Measurements from ENCODE around the gene STAB2.

The STAB2 gene

GRCh38 chr12:103780992-103781391 lies 193.9 kb downstream of the STAB2 start:
- Mint-ChIP-seq H3K4me1 (no peaks in the 10 kb centered on the region), H3K27ac (no peak overlapping the region), H3K9me3 (peaks cover 1% of the 10 kb centered on the region), H3K27me3 (no peaks in the 10 kb centered on the region), H3K36me3 (peaks cover 74% of the 10 kb centered on the region), H3K4me3 (no peak overlapping the region)
- no peak for ATAC-seq

- no peak overlapping the region for H3K4me3 Mint-ChIP-seq
- H3K36me3 Mint-ChIP-seq = peaks cover 65% of the 10 kb centered on the region
- H3K4me1 Mint-ChIP-seq = no peaks in the 10 kb centered on the region
- H3K27me3 Mint-ChIP-seq = no peaks in the 10 kb centered on the region
- no peak overlapping the region for H3K27ac Mint-ChIP-seq
- no peak for ATAC-seq
- H3K9me3 Mint-ChIP-seq = peaks cover 4% of the 10 kb centered on the region
Measured at GRCh38 chr12:103782399-103782798, 195.3 kb downstream of the STAB2 start.

GRCh38 chr12:103783744-103784664 lies 196.9 kb downstream of the STAB2 start:
- no peak for ATAC-seq
- Mint-ChIP-seq H3K4me1 (no peaks in the 10 kb centered on the region), H3K36me3 (peaks cover 52% of the 10 kb centered on the region), H3K27me3 (no peaks in the 10 kb centered on the region), H3K4me3 (no peak overlapping the region), H3K27ac (no peak overlapping the region), H3K9me3 (peaks cover 4% of the 10 kb centered on the region)

- H3K27ac Mint-ChIP-seq = no peak overlapping the region
- H3K9me3 Mint-ChIP-seq = peaks cover 4% of the 10 kb centered on the region
- no peak for ATAC-seq
- H3K4me1 Mint-ChIP-seq = no peaks in the 10 kb centered on the region
- no peak overlapping the region for H3K4me3 Mint-ChIP-seq
- no peaks in the 10 kb centered on the region for H3K27me3 Mint-ChIP-seq
- peaks cover 39% of the 10 kb centered on the region for H3K36me3 Mint-ChIP-seq
Measured at GRCh38 chr12:103785243-103786031, 198.4 kb downstream of the STAB2 start.

GRCh38 chr12:103786201-103786600 lies 199.1 kb downstream of the STAB2 start:
- no peaks in the 10 kb centered on the region for H3K27me3 Mint-ChIP-seq
- no peak overlapping the region for H3K27ac Mint-ChIP-seq
- peaks cover 4% of the 10 kb centered on the region for H3K9me3 Mint-ChIP-seq
- no peak overlapping the region for H3K4me3 Mint-ChIP-seq
- no peaks in the 10 kb centered on the region for H3K4me1 Mint-ChIP-seq
- ATAC-seq = no peak
- peaks cover 43% of the 10 kb centered on the region for H3K36me3 Mint-ChIP-seq

GRCh38 chr12:103791350-103791920 lies 204.4 kb downstream of the STAB2 start:
- Mint-ChIP-seq H3K27ac (no peak overlapping the region), H3K36me3 (peaks cover 43% of the 10 kb centered on the region), H3K4me1 (no peaks in the 10 kb centered on the region), H3K27me3 (no peaks in the 10 kb centered on the region), H3K9me3 (no peaks in the 10 kb centered on the region), H3K4me3 (no peak overlapping the region)
- ATAC-seq = no peak

- no peak for ATAC-seq
- no peaks in the 10 kb centered on the region for H3K9me3 Mint-ChIP-seq
Measured at GRCh38 chr12:103793046-103793445, 206.0 kb downstream of the STAB2 start.

GRCh38 chr12:103793512-103794045 lies 206.5 kb downstream of the STAB2 start:
- H3K4me3 Mint-ChIP-seq = no peak overlapping the region

More at GRCh38 chr12:103793046-103793445, 206.0 kb downstream of the STAB2 start:
- Mint-ChIP-seq H3K4me3 (no peak overlapping the region), H3K4me1 (no peaks in the 10 kb centered on the region), H3K36me3 (peaks cover 55% of the 10 kb centered on the region), H3K27me3 (no peaks in the 10 kb centered on the region), H3K27ac (no peak overlapping the region)

GRCh38 chr12:103794309-103795213 lies 207.5 kb downstream of the STAB2 start:
- Mint-ChIP-seq H3K9me3 (peaks cover 3% of the 10 kb centered on the region), H3K27me3 (no peaks in the 10 kb centered on the region), H3K27ac (no peak overlapping the region), H3K4me1 (no peaks in the 10 kb centered on the region), H3K36me3 (peaks cover 60% of the 10 kb centered on the region), H3K4me3 (no peak overlapping the region)
- no peak for ATAC-seq

More at GRCh38 chr12:103793512-103794045, 206.5 kb downstream of the STAB2 start:
- ATAC-seq = no peak
- Mint-ChIP-seq H3K27ac (no peak overlapping the region), H3K27me3 (no peaks in the 10 kb centered on the region), H3K36me3 (peaks cover 55% of the 10 kb centered on the region), H3K4me1 (no peaks in the 10 kb centered on the region), H3K9me3 (no peaks in the 10 kb centered on the region)

GRCh38 chr12:103798586-103798985 lies 211.5 kb downstream of the STAB2 start:
- H3K27ac Mint-ChIP-seq = no peak overlapping the region
- no peak overlapping the region for H3K4me3 Mint-ChIP-seq
- H3K4me1 Mint-ChIP-seq = no peaks in the 10 kb centered on the region
- no peak for ATAC-seq
- H3K9me3 Mint-ChIP-seq = peaks cover 3% of the 10 kb centered on the region
- H3K27me3 Mint-ChIP-seq = no peaks in the 10 kb centered on the region
- peaks cover 62% of the 10 kb centered on the region for H3K36me3 Mint-ChIP-seq

GRCh38 chr12:103799504-103799856 lies 212.4 kb downstream of the STAB2 start:
- ATAC-seq = no peak
- Mint-ChIP-seq H3K9me3 (peaks cover 3% of the 10 kb centered on the region), H3K4me3 (no peak overlapping the region), H3K27me3 (no peaks in the 10 kb centered on the region), H3K4me1 (no peaks in the 10 kb centered on the region), H3K36me3 (peaks cover 63% of the 10 kb centered on the region), H3K27ac (no peak overlapping the region)

- Mint-ChIP-seq H3K4me1 (no peaks in the 10 kb centered on the region), H3K27me3 (no peaks in the 10 kb centered on the region), H3K9me3 (peaks cover 3% of the 10 kb centered on the region), H3K36me3 (peaks cover 63% of the 10 kb centered on the region), H3K27ac (no peak overlapping the region), H3K4me3 (no peak overlapping the region)
- no peak for ATAC-seq
Measured at GRCh38 chr12:103799857-103800771, 213.0 kb downstream of the STAB2 start.

GRCh38 chr12:103801709-103802585 lies 214.9 kb downstream of the STAB2 start:
- no peaks in the 10 kb centered on the region for H3K27me3 Mint-ChIP-seq
- H3K4me3 Mint-ChIP-seq = no peak overlapping the region
- no peak overlapping the region for H3K27ac Mint-ChIP-seq
- H3K36me3 Mint-ChIP-seq = peaks cover 63% of the 10 kb centered on the region
- ATAC-seq = no peak
- H3K9me3 Mint-ChIP-seq = peaks cover 3% of the 10 kb centered on the region
- no peaks in the 10 kb centered on the region for H3K4me1 Mint-ChIP-seq
